Parathyroid adenoma (tissue), 2 donors: ENCODE measurements around the gene UBQLNL.

Experiments used
- H2AFZ ChIP-seq: fragments of 300-600 bp; sonication (generic); one replicate; pipeline ENCODE4 v1.7.0; 2017; ENCODE audit warnings: antibody characterized with exemption, mild to moderate bottlenecking
- H3K27ac ChIP-seq: fragments of 300-600 bp; sonication (generic); one replicate; pipeline ENCODE4 v1.7.0; 2017
- H3K27me3 ChIP-seq: fragments of 300-600 bp; sonication (generic); one replicate; pipeline ENCODE4 v1.7.0; 2017; ENCODE audit warnings: low read length; ENCODE audit not compliant: control insufficient read depth, insufficient read depth
- H3K36me3 ChIP-seq: fragments of 300-600 bp; sonication (generic); one replicate; pipeline ENCODE4 v1.7.0; 2017; ENCODE audit warnings: low read length; ENCODE audit not compliant: control insufficient read depth, insufficient read depth
- H3K4me1 ChIP-seq: fragments of 300-600 bp; sonication (generic); one replicate; pipeline ENCODE4 v1.7.0; 2017; ENCODE audit warnings: control low read depth
- H3K4me2 ChIP-seq: fragments of 300-600 bp; sonication (generic); one replicate; pipeline ENCODE4 v1.7.0; 2017; ENCODE audit warnings: low read length
- H3K4me3 ChIP-seq: fragments of 300-600 bp; sonication (generic); one replicate; pipeline ENCODE4 v1.7.0; 2017; ENCODE audit warnings: low read depth, low read length
- H3K79me2 ChIP-seq: fragments of 300-600 bp; sonication (generic); one replicate; pipeline ENCODE4 v1.7.0; 2017; ENCODE audit warnings: control low read depth
- H3K9ac ChIP-seq: fragments of 300-600 bp; sonication (generic); one replicate; pipeline ENCODE4 v1.7.0; 2017; ENCODE audit warnings: mild to moderate bottlenecking
- H3K9me3 ChIP-seq: fragments of 300-600 bp; sonication (generic); one replicate; pipeline ENCODE4 v1.7.0; 2017; ENCODE audit warnings: low read length; ENCODE audit not compliant: control insufficient read depth
- TF ChIP-seq, protein P1 (sequence below): fragments of 300-600 bp; sonication (generic); IDR thresholded peaks from one replicate; pipeline ENCODE4 v1.7.0; 2017; ENCODE audit warnings: antibody characterized with exemption, mild to moderate bottlenecking
- donor health status: primary hyperparathyroidism.

The UBQLNL gene

GRCh38 chr11:5489576-5490357, 26.7 kb downstream of the UBQLNL start:
- H3K4me3 ChIP-seq, result no peak overlapping the region
- H3K79me2 ChIP-seq, result no peaks in the 10 kb centered on the region
- no peak overlapping the region for H3K4me2 ChIP-seq
- H3K4me1 ChIP-seq, result no peaks in the 10 kb centered on the region
- H3K9ac ChIP-seq, result no peak overlapping the region
- no peaks in the 10 kb centered on the region for H3K9me3 ChIP-seq
- no peak overlapping the region for H2AFZ ChIP-seq
- H3K36me3 ChIP-seq, result no peaks in the 10 kb centered on the region
- no peaks in the 10 kb centered on the region for H3K27me3 ChIP-seq
- TF ChIP-seq, protein P1, sequence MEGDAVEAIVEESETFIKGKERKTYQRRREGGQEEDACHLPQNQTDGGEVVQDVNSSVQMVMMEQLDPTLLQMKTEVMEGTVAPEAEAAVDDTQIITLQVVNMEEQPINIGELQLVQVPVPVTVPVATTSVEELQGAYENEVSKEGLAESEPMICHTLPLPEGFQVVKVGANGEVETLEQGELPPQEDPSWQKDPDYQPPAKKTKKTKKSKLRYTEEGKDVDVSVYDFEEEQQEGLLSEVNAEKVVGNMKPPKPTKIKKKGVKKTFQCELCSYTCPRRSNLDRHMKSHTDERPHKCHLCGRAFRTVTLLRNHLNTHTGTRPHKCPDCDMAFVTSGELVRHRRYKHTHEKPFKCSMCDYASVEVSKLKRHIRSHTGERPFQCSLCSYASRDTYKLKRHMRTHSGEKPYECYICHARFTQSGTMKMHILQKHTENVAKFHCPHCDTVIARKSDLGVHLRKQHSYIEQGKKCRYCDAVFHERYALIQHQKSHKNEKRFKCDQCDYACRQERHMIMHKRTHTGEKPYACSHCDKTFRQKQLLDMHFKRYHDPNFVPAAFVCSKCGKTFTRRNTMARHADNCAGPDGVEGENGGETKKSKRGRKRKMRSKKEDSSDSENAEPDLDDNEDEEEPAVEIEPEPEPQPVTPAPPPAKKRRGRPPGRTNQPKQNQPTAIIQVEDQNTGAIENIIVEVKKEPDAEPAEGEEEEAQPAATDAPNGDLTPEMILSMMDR, result no peak
- H3K27ac ChIP-seq, result no peak overlapping the region

- H3K36me3 ChIP-seq, result no peaks in the 10 kb centered on the region
Observed at GRCh38 chr11:5488798-5489399, 27.6 kb downstream of the UBQLNL start.

GRCh38 chr11:5488385-5488784, 28.1 kb downstream of the UBQLNL start, which contains the start of gene OR52D1:
OR52D1 (plus strand) TSS chr11:5488685; CDS start chr11:5488707, 22 bp downstream.
- no peaks in the 10 kb centered on the region for H3K36me3 ChIP-seq

More at GRCh38 chr11:5488798-5489399, 27.6 kb downstream of the UBQLNL start:
- Histone ChIP-seq H3K9ac (no peak overlapping the region), H3K4me3 (no peak overlapping the region), H3K79me2 (no peaks in the 10 kb centered on the region), H3K4me1 (no peaks in the 10 kb centered on the region), H2AFZ (no peak overlapping the region), H3K27me3 (no peaks in the 10 kb centered on the region), H3K9me3 (no peaks in the 10 kb centered on the region), H3K27ac (no peak overlapping the region), H3K4me2 (no peak overlapping the region)
- TF ChIP-seq, protein P1, result no peak

DNA sequence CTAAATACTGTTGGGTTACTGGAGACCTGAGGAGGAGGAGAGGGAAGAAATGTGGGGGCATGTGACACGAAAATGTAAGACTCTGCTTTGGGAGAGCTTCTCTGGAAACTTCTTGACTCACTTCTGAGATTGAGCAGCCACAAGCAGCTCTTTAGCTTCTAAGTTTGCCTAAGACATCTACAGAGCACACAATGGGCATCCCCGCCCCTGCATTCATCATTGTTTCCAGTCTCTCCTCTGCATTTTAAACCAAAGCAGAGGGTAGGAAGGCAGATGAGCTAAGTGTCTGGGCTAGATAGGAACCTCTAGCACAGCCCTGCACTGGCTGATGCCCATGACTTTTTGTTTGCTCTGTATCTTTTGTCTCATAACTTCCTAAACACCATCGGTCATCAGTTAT, 30.1 kb downstream of the UBQLNL start:
- no peaks in the 10 kb centered on the region for H3K36me3 ChIP-seq
- no peak overlapping the region for H3K27ac ChIP-seq
- H3K4me3 ChIP-seq, result no peak overlapping the region
- no peaks in the 10 kb centered on the region for H3K79me2 ChIP-seq
- H3K9ac ChIP-seq, result no peak overlapping the region
- no peak overlapping the region for H2AFZ ChIP-seq
- no peaks in the 10 kb centered on the region for H3K4me1 ChIP-seq
- TF ChIP-seq, protein P1, result no peak
- H3K4me2 ChIP-seq, result no peak overlapping the region
- no peaks in the 10 kb centered on the region for H3K9me3 ChIP-seq
- H3K27me3 ChIP-seq, result no peaks in the 10 kb centered on the region

More at GRCh38 chr11:5488385-5488784, 28.1 kb downstream of the UBQLNL start, which contains the start of gene OR52D1:
- H3K9me3 ChIP-seq, result no peaks in the 10 kb centered on the region
- TF ChIP-seq, protein P1, result no peak
- no peak within 1 kb of the TSS for H2AFZ ChIP-seq
- no peak within 1 kb of the TSS for H3K4me2 ChIP-seq
- H3K9ac ChIP-seq, result no peak within 1 kb of the TSS
- H3K4me3 ChIP-seq, result no peak within 1 kb of the TSS
- no peaks in the 10 kb centered on the region for H3K79me2 ChIP-seq
- H3K27me3 ChIP-seq, result no peaks in the 10 kb centered on the region
- no peaks in the 10 kb centered on the region for H3K4me1 ChIP-seq
- no peak within 1 kb of the TSS for H3K27ac ChIP-seq
